ENCODE measurements around the gene HENMT1.

DNA sequence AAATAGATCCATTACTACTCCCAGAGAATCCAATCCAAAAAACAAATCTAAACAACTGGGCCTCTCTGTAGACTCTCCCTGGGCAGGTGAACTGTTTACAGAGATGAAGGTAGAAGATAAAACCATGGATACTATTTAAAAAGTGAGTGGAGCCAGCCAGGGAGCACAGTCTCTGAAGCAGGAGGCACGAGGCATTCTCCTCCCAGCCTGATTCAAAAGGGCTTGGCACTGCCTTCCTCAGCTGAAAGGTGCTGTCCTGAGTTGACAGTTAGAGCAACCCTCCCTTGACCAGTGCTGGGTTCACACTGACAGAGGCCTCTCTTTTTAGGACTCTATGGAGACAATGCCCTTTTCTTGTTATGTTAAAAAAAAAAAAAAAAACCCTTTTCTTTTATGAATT lies 36.8 kb downstream of the HENMT1 start:
- TF ChIP-seq POLR2AphosphoS5 (IDR thresholded peaks at IDR 0.05; ENCODE audit: low read depth), result no peak
- TF ChIP-seq, protein P1, sequence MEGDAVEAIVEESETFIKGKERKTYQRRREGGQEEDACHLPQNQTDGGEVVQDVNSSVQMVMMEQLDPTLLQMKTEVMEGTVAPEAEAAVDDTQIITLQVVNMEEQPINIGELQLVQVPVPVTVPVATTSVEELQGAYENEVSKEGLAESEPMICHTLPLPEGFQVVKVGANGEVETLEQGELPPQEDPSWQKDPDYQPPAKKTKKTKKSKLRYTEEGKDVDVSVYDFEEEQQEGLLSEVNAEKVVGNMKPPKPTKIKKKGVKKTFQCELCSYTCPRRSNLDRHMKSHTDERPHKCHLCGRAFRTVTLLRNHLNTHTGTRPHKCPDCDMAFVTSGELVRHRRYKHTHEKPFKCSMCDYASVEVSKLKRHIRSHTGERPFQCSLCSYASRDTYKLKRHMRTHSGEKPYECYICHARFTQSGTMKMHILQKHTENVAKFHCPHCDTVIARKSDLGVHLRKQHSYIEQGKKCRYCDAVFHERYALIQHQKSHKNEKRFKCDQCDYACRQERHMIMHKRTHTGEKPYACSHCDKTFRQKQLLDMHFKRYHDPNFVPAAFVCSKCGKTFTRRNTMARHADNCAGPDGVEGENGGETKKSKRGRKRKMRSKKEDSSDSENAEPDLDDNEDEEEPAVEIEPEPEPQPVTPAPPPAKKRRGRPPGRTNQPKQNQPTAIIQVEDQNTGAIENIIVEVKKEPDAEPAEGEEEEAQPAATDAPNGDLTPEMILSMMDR (IDR thresholded peaks at IDR 0.05; ENCODE audit: insufficient read depth, low read length), result no peak
